Ishikawa (cell line): ENCODE results near the gene DNAJC27.

Source experiments
- CEBPB ChIP-seq: IDR thresholded peaks from 2 replicates; pipeline ENCODE4 v1.6.1; 2012
- CREB1 ChIP-seq: IDR thresholded peaks from 2 replicates; pipeline ENCODE4 v1.6.1; 2012; ENCODE audit warnings: low read depth
- EGR1 ChIP-seq: IDR thresholded peaks from 2 replicates; pipeline ENCODE4 v1.6.1; 2012
- EP300 ChIP-seq: IDR thresholded peaks from 2 replicates; pipeline ENCODE4 v1.6.1; 2012; ENCODE audit warnings: borderline replicate concordance
- FOXM1 ChIP-seq: IDR thresholded peaks from 2 replicates; pipeline ENCODE4 v1.6.1; 2012; ENCODE audit warnings: low read depth, borderline replicate concordance
- NFIC ChIP-seq: IDR thresholded peaks from 2 replicates; pipeline ENCODE4 v1.6.1; 2012
- RAD21 ChIP-seq: IDR thresholded peaks from 2 replicates; pipeline ENCODE4 v1.6.1; 2012; ENCODE audit warnings: low read depth
- TAF1 ChIP-seq: IDR thresholded peaks from 2 replicates; pipeline ENCODE4 v1.6.1; 2012; ENCODE audit warnings: low read depth, mild to moderate bottlenecking
- TCF12 ChIP-seq: IDR thresholded peaks from 2 replicates; pipeline ENCODE4 v1.6.1; 2012; ENCODE audit warnings: low read depth
- TEAD4 ChIP-seq: IDR thresholded peaks from 2 replicates; pipeline ENCODE4 v1.6.1; 2012
- YY1 ChIP-seq: IDR thresholded peaks from 2 replicates; pipeline ENCODE4 v1.6.1; 2012; ENCODE audit warnings: low read depth
- ZBTB7A ChIP-seq: IDR thresholded peaks from 2 replicates; pipeline ENCODE4 v1.6.1; 2012; ENCODE audit warnings: low read depth
- TF ChIP-seq, protein P1 (sequence below): IDR thresholded peaks from 2 replicates; pipeline ENCODE4 v1.6.1; 2012
- TF ChIP-seq, protein P2 (sequence below): IDR thresholded peaks from 2 replicates; pipeline ENCODE4 v1.6.1; 2012
- TF ChIP-seq, protein P3 (sequence below): IDR thresholded peaks from 2 replicates; pipeline ENCODE4 v1.6.1; 2012; ENCODE audit warnings: low read depth, mild to moderate bottlenecking

DNAJC27 gene

DNA sequence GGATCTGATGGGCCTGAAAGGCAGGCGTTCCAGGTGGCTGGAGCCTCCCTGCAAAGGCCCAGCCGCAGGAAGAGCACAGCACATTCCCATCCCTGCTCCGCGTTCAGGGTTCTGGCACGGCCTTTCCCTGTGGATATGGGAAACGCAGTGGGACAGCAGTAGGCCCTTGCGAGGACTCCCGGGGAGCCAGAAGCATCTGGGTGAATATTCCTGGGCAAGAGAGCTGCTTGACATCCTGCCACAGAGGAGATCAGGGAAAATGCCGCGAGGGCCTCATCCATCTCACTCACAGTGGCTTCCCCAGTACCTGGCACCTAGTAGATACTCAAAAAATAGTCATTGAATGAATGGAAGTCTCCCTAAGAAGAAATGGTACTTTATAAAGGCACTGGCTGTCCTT lies 48.6 kb downstream of the DNAJC27 start:
- TF ChIP-seq, protein P1, sequence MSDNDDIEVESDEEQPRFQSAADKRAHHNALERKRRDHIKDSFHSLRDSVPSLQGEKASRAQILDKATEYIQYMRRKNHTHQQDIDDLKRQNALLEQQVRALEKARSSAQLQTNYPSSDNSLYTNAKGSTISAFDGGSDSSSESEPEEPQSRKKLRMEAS: no peak
- TF ChIP-seq, protein P2, sequence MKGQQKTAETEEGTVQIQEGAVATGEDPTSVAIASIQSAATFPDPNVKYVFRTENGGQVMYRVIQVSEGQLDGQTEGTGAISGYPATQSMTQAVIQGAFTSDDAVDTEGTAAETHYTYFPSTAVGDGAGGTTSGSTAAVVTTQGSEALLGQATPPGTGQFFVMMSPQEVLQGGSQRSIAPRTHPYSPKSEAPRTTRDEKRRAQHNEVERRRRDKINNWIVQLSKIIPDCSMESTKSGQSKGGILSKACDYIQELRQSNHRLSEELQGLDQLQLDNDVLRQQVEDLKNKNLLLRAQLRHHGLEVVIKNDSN: no peak
- TF ChIP-seq YY1 (no peak), RAD21 (no peak), TCF12 (no peak)

DNA sequence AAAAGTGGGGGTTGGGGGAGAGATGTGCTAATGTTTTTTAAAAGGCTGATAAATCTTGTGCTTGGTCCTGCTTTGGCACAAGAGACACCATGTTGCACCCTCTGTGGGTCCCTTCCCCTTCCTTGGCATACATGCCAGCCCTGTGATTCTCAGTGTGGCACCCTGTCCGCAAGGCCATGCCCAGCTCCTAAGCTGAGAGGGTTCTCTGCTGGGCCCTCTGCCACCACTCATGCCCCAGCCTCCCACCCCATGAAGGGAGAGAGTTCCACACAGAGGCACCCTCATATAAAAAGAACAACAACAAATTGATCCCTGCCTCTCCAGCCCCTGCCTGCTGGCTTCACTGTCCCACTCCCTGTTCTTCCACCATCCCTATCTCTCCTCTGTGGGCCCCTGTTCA lies 49.2 kb downstream of the DNAJC27 start:
- TF ChIP-seq FOXM1 (no peak), EGR1 (no peak), YY1 (no peak), NFIC (no peak), RAD21 (no peak), ZBTB7A (no peak), TEAD4 (no peak), TCF12 (no peak), EP300 (no peak), CREB1 (no peak), CEBPB (no peak), TAF1 (no peak)
- TF ChIP-seq, protein P1: no peak
- TF ChIP-seq, protein P2: no peak
- TF ChIP-seq, protein P3, sequence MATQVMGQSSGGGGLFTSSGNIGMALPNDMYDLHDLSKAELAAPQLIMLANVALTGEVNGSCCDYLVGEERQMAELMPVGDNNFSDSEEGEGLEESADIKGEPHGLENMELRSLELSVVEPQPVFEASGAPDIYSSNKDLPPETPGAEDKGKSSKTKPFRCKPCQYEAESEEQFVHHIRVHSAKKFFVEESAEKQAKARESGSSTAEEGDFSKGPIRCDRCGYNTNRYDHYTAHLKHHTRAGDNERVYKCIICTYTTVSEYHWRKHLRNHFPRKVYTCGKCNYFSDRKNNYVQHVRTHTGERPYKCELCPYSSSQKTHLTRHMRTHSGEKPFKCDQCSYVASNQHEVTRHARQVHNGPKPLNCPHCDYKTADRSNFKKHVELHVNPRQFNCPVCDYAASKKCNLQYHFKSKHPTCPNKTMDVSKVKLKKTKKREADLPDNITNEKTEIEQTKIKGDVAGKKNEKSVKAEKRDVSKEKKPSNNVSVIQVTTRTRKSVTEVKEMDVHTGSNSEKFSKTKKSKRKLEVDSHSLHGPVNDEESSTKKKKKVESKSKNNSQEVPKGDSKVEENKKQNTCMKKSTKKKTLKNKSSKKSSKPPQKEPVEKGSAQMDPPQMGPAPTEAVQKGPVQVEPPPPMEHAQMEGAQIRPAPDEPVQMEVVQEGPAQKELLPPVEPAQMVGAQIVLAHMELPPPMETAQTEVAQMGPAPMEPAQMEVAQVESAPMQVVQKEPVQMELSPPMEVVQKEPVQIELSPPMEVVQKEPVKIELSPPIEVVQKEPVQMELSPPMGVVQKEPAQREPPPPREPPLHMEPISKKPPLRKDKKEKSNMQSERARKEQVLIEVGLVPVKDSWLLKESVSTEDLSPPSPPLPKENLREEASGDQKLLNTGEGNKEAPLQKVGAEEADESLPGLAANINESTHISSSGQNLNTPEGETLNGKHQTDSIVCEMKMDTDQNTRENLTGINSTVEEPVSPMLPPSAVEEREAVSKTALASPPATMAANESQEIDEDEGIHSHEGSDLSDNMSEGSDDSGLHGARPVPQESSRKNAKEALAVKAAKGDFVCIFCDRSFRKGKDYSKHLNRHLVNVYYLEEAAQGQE: no peak

DNA sequence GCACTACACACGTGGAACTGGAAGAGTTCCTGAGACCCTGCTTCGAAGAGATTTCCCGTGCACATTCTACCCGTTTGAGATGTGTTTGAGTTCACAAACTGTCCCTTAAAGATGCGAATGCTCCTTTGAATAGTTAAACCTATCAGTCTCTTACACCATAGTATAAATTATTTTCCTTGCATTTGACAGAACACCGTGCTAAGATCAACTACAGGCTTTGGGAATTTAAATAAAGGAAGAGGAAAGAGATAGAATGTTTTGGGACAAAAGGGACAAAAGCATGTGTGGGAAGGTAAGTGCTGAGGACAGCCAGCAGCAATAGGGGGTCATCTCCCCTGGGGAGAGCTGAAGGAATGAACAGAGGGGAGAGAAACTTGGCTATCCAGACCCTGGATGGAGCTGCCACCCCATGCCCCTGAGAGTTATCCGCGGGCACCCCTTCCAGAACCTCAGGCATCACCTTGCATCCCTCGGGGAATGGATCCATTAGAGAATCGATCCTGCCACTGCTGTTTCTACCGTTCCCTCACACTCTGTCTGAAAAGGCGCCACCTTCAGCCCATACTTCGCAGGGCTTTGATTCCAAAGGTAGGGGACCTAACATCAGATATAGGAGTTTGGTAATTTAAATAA lies 50.8 kb downstream of the DNAJC27 start:
- TF ChIP-seq, protein P1: peak; percentile 15; the same call in 1 of the 2 replicates
- TF ChIP-seq TEAD4 (no peak), TCF12 (no peak), NFIC (no peak), RAD21 (no peak), CEBPB (no peak)

DNA sequence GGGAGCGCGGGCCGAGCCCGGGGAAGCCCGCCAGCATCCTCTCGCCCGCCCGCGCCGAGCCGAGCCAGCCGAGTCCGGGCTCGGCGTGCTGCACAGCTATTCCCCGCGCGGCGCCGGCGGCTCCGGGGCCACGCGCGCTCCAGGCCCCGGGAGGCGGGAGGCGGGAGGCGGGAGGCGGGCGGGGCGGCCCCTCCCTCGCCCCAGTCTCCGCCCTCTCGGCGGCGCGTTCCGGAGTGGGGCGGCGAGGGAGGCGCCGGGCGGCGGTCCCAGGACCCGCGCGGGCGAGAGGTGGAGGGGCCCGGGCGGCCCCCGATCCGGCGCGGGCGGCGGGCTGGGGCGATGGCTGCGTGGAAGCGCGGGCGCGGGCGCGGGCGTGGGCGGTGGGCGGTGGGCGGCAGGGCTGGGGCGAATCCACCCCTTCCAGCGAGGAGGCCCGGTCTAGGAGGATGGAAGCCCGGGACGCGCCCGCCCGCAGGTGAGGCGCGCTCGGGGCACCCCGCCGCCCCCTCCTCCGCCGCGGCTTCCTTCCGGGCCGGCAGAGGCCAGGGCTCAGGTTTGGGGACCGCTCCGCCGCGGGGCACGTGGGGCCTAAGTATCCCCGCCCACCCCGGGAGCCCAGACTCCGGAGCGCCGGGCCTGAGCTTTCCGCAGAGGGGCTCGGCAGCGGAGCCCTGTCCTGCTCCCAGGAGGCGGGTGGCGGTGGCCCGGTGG lies 51.5 kb downstream of the DNAJC27 start, which contains the start of gene ADCY3:
TSS of gene ADCY3 (minus strand) at position 140 of the 711 bp plus-strand sequence. CDS start 1,250 bp downstream, outside the sequence.
- TF ChIP-seq, protein P2: peak; percentile 76
- TF ChIP-seq YY1 (0 out of 2 replicates have a peak, but pooled peaks have one; percentile 17), TEAD4 (no peak), NFIC (no peak), ZBTB7A (peak; percentile 73; the same call in 1 of the 2 replicates), EGR1 (0 out of 2 replicates have a peak, but pooled peaks have one; percentile 19), CREB1 (no peak), TCF12 (no peak)
- TF ChIP-seq, protein P1: peak; percentile 32; the same call in 1 of the 2 replicates
- TF ChIP-seq, protein P3: no peak

DNA sequence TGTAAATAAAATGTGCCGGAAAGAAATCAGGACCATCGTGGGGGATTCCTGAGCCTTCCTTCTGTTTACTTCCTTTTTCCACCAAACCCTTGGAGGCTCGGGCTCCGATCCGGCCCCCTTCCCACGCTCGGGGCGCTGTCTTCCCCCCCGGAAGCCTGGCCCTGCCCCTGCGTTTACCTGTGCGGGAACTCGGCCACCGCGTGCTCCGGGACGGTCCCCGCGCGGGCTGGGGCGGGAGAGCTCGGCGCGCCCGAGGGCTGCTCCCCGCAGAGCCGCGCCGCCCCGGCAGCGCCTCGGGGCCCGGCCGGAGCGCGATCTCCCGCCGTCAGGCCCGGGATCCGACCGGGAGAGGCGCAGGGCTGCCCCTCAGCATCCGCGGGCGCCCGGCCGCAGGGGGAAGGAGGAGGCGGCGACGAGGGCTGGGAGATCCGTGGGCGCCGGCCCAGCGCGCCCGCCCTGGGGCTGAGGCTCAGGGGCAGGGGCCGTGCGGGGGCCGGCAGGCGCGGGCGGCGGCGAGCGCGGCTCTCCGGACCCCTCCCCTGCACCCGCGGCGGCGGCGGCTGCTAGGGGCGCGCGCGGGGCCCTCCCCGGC lies 52.2 kb downstream of the DNAJC27 start:
- TF ChIP-seq, protein P1: peak; percentile 46; the same call in 1 of the 2 replicates
- TF ChIP-seq, protein P3: no peak
